Measurements from ENCODE around the gene MYL10. TPM values are rescaled to one million over a fixed set of nuclear protein-coding genes. Genes with fewer than 3 reads are reported as not detected.

The MYL10 gene
- total RNA-seq (2013; cell fraction: nucleolus; rRNA removed), result not detected in 2 replicates
- total RNA-seq (2014; rRNA removed), result not detected in 2 replicates
- not detected in 2 replicates for total RNA-seq (2014; rRNA removed; fragmentation: Illumina TruSeq; extraction: Trizol)
- not detected in 2 replicates for total RNA-seq (2021)
- not detected for polyA plus RNA-seq (2011; ENCODE audit: low read depth)
- polyA plus RNA-seq (2011; rRNA removed), result not detected in 2 replicates
- polyA plus RNA-seq (2011; cell fraction: cytosol; rRNA removed), result not detected in 2 replicates
- polyA plus RNA-seq (2011; cell fraction: nucleus; rRNA removed), result not detected in 2 replicates
- polyA plus RNA-seq (2012), result not detected in 2 replicates
- polyA plus RNA-seq (2014; fragmentation: Illumina TruSeq; extraction: Trizol), result not detected in 2 replicates
- polyA plus RNA-seq (2014; fragmentation: Nextera tagmentation; extraction: Ambion mirVana), result not detected
- polyA plus RNA-seq (2014; rRNA removed), result not detected in 2 replicates
- polyA plus RNA-seq (2016; fragmentation: Nextera tagmentation; extraction: Ambion mirVana), result not detected
- not detected in 2 replicates for polyA minus RNA-seq (2011; rRNA and poly(A)+ RNA removed)
- not detected in 2 replicates for polyA minus RNA-seq (2011; cell fraction: cytosol; rRNA and poly(A)+ RNA removed)
- not detected in 2 replicates for polyA minus RNA-seq (2011; cell fraction: nucleus; rRNA and poly(A)+ RNA removed)
- not detected for Bru-seq, nascent RNA
- BruChase-seq, experiment 1, labeled RNA remaining after a 6-hour chase, result not detected
- BruChase-seq, experiment 2, labeled RNA remaining after a 2-hour chase, result not detected
- long read RNA-seq, experiment 1, result 0 reads
- long read RNA-seq, experiment 2, result 0 reads

GRCh38 chr7:101629171-101629570, at the start of gene MYL10:
Gene MYL10, minus strand, starts transcription at chr7:101629296. Its CDS starts 178 bp downstream, at chr7:101629118.
- Histone ChIP-seq H2AFZ (ENCODE audit: control insufficient read depth, low read depth, low read length) (no peak within 1 kb of the TSS), H3K4me3 (no peak within 1 kb of the TSS), H3K9ac (ENCODE audit: control insufficient read depth, insufficient read depth, low read length) (no peak within 1 kb of the TSS), H3K4me2 (ENCODE audit: control insufficient read depth, insufficient read depth) (no peak within 1 kb of the TSS), H3K36me3 (ENCODE audit: control insufficient read depth in 2 of 2, insufficient read depth in 2 of 2, low read length in 1 of 2) (no peaks in the 10 kb centered on the region), H3K9me3 (replicated peaks; ENCODE audit: control insufficient read depth, insufficient read depth, low read length) (no peaks in the 10 kb centered on the region), H4K20me1 (ENCODE audit: control insufficient read depth, insufficient read depth) (no peaks in the 10 kb centered on the region), H3K27ac (ENCODE audit: control insufficient read depth, insufficient read depth) (no peak within 1 kb of the TSS), H3K79me2 (ENCODE audit: control insufficient read depth, insufficient read depth, low read length) (no peaks in the 10 kb centered on the region), H3K27me3 (replicated peaks in 1 of 2; ENCODE audit: control insufficient read depth in 2 of 2, insufficient read depth in 2 of 2, low read length in 1 of 2) (peaks cover 4% of the 10 kb centered on the region in 2 experiments; a peak in 2 of 4 replicates), H3K4me1 (ENCODE audit: control insufficient read depth, insufficient read depth, low read length) (no peaks in the 10 kb centered on the region)
- no peak for DNase-seq (ENCODE audit: low read depth, low spot score)
- no peak for ATAC-seq
- TF ChIP-seq PKNOX1 (IDR thresholded peaks at IDR 0.05) (no peak), SUZ12 (IDR thresholded peaks at IDR 0.05; ENCODE audit: unreplicated experiment) (no peak), TCF3 (IDR thresholded peaks at IDR 0.05; ENCODE audit: borderline replicate concordance, insufficient read depth, low read depth, low read length) (no peak), CHD1 (IDR thresholded peaks at IDR 0.05; ENCODE audit: low read depth, low read length) (no peak), TBL1XR1 (IDR thresholded peaks at IDR 0.05; ENCODE audit: low read depth, low read length) (no peak), NR2C2 (IDR thresholded peaks at IDR 0.05; ENCODE audit: borderline replicate concordance, control insufficient read depth, insufficient read length, low read depth) (no peak), RELB (IDR thresholded peaks at IDR 0.05; ENCODE audit: low read depth) (no peak), CHD4 (IDR thresholded peaks at IDR 0.05) (no peak), POLR2AphosphoS2 (IDR thresholded peaks at IDR 0.05; ENCODE audit: low read depth, low read length) (no peak), POLR2AphosphoS5 (IDR thresholded peaks at IDR 0.05; ENCODE audit: low read length) (no peak), CREM (IDR thresholded peaks at IDR 0.05; ENCODE audit: low read depth) (no peak), ZNF384 (IDR thresholded peaks at IDR 0.05; ENCODE audit: borderline replicate concordance, low read depth, low read length) (no peak), RFX5 (IDR thresholded peaks at IDR 0.05; ENCODE audit: low read depth, low read length) (no peak), TARDBP (IDR thresholded peaks at IDR 0.05; ENCODE audit: borderline replicate concordance) (no peak), MTA3 (IDR thresholded peaks at IDR 0.05; ENCODE audit: borderline replicate concordance, low read length) (no peak), CBX5 (IDR thresholded peaks at IDR 0.05; ENCODE audit: low read depth) (no peak)
- in situ Hi-C loops (cut with MboI), result no loop called here
- ChIA-PET CTCF (no interaction called here), SMC1A (ENCODE audit: uncharacterized antibody, unreplicated experiment) (interaction anchor here (0.6 kb wide), 1 partner anchor 28 kb away, joined by 4 read pairs; no protein-coding TSS in a partner anchor), RAD21 (ENCODE audit: unreplicated experiment) (no interaction called here), POLR2A (interaction anchor here (0.6 kb wide), 1 partner anchor 76 kb away, joined by 3 read pairs; no protein-coding TSS in a partner anchor)
- no TSS peak for BruUV-seq (replicated peaks)
- FAIRE-seq, result peak; percentile 95
- WGBS (ENCODE audit: insufficient coverage, insufficient replicate concordance, low lambda C conversion rate, missing lambda C conversion rate), result 36% methylated on average over 8 of the region's 8 CpGs
- intact Hi-C loops (cut with micrococcal nuclease; ENCODE audit: unreplicated experiment), result no loop called here
